Activated B cell treated with CpG ODN at 0.5 μM for 24 hours (primary cell): Measurements from ENCODE around the gene ELP2. TPM values are rescaled to one million over a fixed set of nuclear protein-coding genes. Genes with fewer than 3 reads are reported as not detected.

Source experiments
- ATAC-seq: fragments of 200-7000 bp; cut with Tn5 transposase; one replicate; pipeline ENCODE4 v1.10.0; 2021; ENCODE audit warnings: low read depth, mild to moderate bottlenecking, moderate library complexity
- CTCF ChIA-PET: fragments of 350-600 bp; sonication (Branson Sonifier 250); formaldehyde crosslinking; loops from one replicate; lab custom pipeline; 2021; ENCODE audit warnings: antibody characterized with exemption; lab: Charles Lee
- POLR2A ChIA-PET: fragments of 350-600 bp; sonication (Branson Sonifier 250); formaldehyde crosslinking; loops from one replicate; lab custom pipeline; 2021; ENCODE audit warnings: antibody characterized with exemption; lab: Charles Lee
- DNase-seq: peaks from one replicate; pipeline ENCODE4 v3.0.0; 2022
- H3K27ac Mint-ChIP-seq: one replicate; pipeline ENCODE4 v1.8.0; 2020; ENCODE audit warnings: mixed read lengths
- H3K27me3 Mint-ChIP-seq: one replicate; pipeline ENCODE4 v1.8.0; 2021; ENCODE audit warnings: mixed read lengths
- H3K36me3 Mint-ChIP-seq: one replicate; pipeline ENCODE4 v1.8.0; 2021; ENCODE audit warnings: low read depth, mixed read lengths
- H3K4me1 Mint-ChIP-seq: one replicate; pipeline ENCODE4 v1.8.0; 2021; ENCODE audit warnings: mixed read lengths
- H3K4me3 Mint-ChIP-seq: one replicate; pipeline ENCODE4 v1.8.0; 2020; ENCODE audit warnings: mild to moderate bottlenecking, mixed read lengths
- H3K9me3 Mint-ChIP-seq: one replicate; pipeline ENCODE4 v1.8.0; 2020; ENCODE audit warnings: mixed read lengths
- CTCF ChIP-seq: fragments of 200-600 bp; IDR thresholded peaks from one replicate; pipeline ENCODE4 v1.8.0; 2022; ENCODE audit warnings: antibody characterized with exemption, mild to moderate bottlenecking
- intact Hi-C: fragments of 100-400 bp; cut with micrococcal nuclease; formaldehyde crosslinking; loops from one replicate; pipeline ENCODE4 v1.15.1; 2024
- total RNA-seq: library from RNA; stranded (reverse); gene quantifications from 2 replicates; pipeline ENCODE4 v1.2.3, GENCODE V29; 2022

Gene ELP2
- total RNA-seq, 1 donor from 2014 or later, result 124 TPM

- peaks cover 84% of the 10 kb centered on the region for H3K36me3 Mint-ChIP-seq
- H3K27me3 Mint-ChIP-seq, result no peaks in the 10 kb centered on the region
- no peak for TF ChIP-seq CTCF
- intact Hi-C loops, result loop anchor here (5.0 kb wide), 1 partner anchor 34 kb away; the partner anchor contains the start of gene MOCOS
- DNase-seq (no peak), ATAC-seq (no peak)
- CTCF ChIA-PET, result no interaction called here
- no peak overlapping the region for H3K4me3 Mint-ChIP-seq
- H3K4me1 Mint-ChIP-seq, result peaks cover 48% of the 10 kb centered on the region
- POLR2A ChIA-PET, result no interaction called here
- H3K9me3 Mint-ChIP-seq, result no peaks in the 10 kb centered on the region
- no peak overlapping the region for H3K27ac Mint-ChIP-seq
Observed at GRCh38 chr18:36153203-36153602, 23.5 kb downstream of the ELP2 start.

DNA sequence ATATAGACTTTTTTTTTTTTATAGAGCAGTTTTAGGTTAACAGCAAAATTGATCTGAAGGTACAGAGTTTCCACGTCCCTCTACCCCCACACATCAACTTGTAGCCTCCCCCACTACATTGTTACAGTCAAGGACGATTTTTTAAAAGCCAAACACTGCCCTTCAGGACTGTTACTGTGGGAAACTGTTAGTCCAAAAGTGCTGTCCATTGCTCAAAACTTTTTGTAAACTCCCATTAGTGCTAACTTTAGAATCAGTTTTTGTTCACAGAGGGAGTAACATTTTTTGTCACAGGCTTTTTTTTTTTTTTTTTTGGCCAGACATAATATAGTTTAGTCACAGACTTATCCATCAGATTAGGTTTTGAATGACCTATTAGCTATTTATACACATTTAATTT is 24.1 kb downstream of the ELP2 start:
- peaks cover 47% of the 10 kb centered on the region for H3K4me1 Mint-ChIP-seq
- no peak overlapping the region for H3K27ac Mint-ChIP-seq
- no peak for TF ChIP-seq CTCF
- ChIA-PET CTCF (no interaction called here), POLR2A (no interaction called here)
- peaks cover 83% of the 10 kb centered on the region for H3K36me3 Mint-ChIP-seq
- no peak for ATAC-seq
- no peak overlapping the region for H3K4me3 Mint-ChIP-seq
- H3K9me3 Mint-ChIP-seq, result no peaks in the 10 kb centered on the region
- no peaks in the 10 kb centered on the region for H3K27me3 Mint-ChIP-seq
- DNase-seq, result no peak
- intact Hi-C loops, result loop anchor here (5.0 kb wide), 1 partner anchor 34 kb away; the partner anchor contains the start of gene MOCOS

GRCh38 chr18:36155851-36156757 is 26.4 kb downstream of the ELP2 start:
- Mint-ChIP-seq H3K27ac (no peak overlapping the region), H3K9me3 (no peaks in the 10 kb centered on the region), H3K4me1 (peaks cover 26% of the 10 kb centered on the region), H3K27me3 (no peaks in the 10 kb centered on the region), H3K4me3 (no peak overlapping the region), H3K36me3 (peaks cover 85% of the 10 kb centered on the region)
- POLR2A ChIA-PET, result no interaction called here
- CTCF ChIA-PET, result no interaction called here
- intact Hi-C loops, result no loop called here
- no peak for DNase-seq
- no peak for ATAC-seq
- TF ChIP-seq CTCF, result no peak

- no peak overlapping the region for H3K4me3 Mint-ChIP-seq
- ChIA-PET POLR2A (interaction anchor here (1.0 to 1.1 kb wide), 2 partner anchors 13 to 29 kb away, joined by 3 read pairs; partner anchors contain the start of gene SLC39A6), CTCF (no interaction called here)
- intact Hi-C loops, result no loop called here
- no peak for TF ChIP-seq CTCF
- peaks cover 19% of the 10 kb centered on the region for H3K4me1 Mint-ChIP-seq
- H3K27ac Mint-ChIP-seq, result no peak overlapping the region
- no peak for ATAC-seq
- H3K36me3 Mint-ChIP-seq, result peaks cover 90% of the 10 kb centered on the region
- DNase-seq, result no peak
- no peaks in the 10 kb centered on the region for H3K27me3 Mint-ChIP-seq
- no peaks in the 10 kb centered on the region for H3K9me3 Mint-ChIP-seq
Observed at GRCh38 chr18:36157441-36157840, 27.7 kb downstream of the ELP2 start.

DNA sequence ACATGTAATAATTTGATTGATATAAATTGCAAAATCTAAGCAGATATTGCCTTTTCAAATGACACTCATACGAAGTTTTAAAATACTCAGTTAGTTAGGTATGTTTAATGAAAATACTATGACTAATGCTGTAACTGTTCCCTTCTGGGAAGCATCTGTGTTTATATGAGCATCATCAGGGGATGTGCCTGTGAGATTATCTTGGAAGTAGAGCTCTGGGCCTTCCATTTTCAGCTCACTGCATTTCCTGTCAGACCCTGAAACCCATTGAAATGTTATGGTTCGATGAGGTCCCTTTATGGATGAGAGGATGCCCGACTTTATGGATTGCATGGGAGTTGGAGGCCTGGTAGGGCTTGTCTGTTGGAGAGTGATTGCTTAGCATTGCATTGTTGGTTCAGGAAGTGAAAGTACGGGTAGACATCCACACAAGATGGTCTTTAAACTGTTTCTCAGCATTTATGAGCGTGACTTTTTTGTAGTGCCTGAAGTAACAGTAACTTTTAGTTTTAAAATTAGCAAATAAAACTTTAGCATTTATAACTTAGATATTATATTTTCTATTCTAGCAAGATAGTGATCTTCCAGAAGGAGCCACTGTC is 28.7 kb downstream of the ELP2 start:
- Mint-ChIP-seq H3K4me1 (peaks cover 19% of the 10 kb centered on the region), H3K36me3 (peaks cover 89% of the 10 kb centered on the region), H3K9me3 (no peaks in the 10 kb centered on the region), H3K4me3 (no peak overlapping the region), H3K27me3 (no peaks in the 10 kb centered on the region), H3K27ac (peak overlapping the region; percentile 55)
- TF ChIP-seq CTCF, result no peak
- POLR2A ChIA-PET, result interaction anchor here (1.1 kb wide), 1 partner anchor 14 kb away, joined by 3 read pairs; no protein-coding TSS in a partner anchor
- CTCF ChIA-PET, result no interaction called here
- intact Hi-C loops, result no loop called here
- DNase-seq, result no peak
- peak; percentile 52 for ATAC-seq
